Fibroblast of villous mesenchyme (primary cell): Measurements from ENCODE around the gene ATG12. TPM values are rescaled to one million over a fixed set of nuclear protein-coding genes. Genes with fewer than 3 reads are reported as not detected.

Experiments used
- DNase-seq: peaks from one replicate; pipeline ENCODE4 v3.0.0-alpha.2; 2010; ENCODE audit warnings: low read depth
- H3K4me3 ChIP-seq: 2 replicates; pipeline ENCODE4 v1.5.1; 2011; ENCODE audit warnings: low read depth, mild to moderate bottlenecking, low read length
- CTCF ChIP-seq: IDR thresholded peaks from 2 replicates; pipeline ENCODE4 v1.5.1; 2012; ENCODE audit warnings: low read depth, mild to moderate bottlenecking, low read length; ENCODE audit not compliant: insufficient read depth
- total RNA-seq: library from RNA; depleted of rRNA; stranded (reverse); fragments of >200 nt; gene quantifications from 2 replicates; pipeline ENCODE4 v1.2.3, GENCODE V29; 2012

Gene ATG12
- total RNA-seq, 1 donor, result 65.6 TPM

GRCh38 chr5:115855959-115856358 lies 14.6 kb upstream of the ATG12 start:
- peak; percentile 71 for DNase-seq
- TF ChIP-seq CTCF, result no peak
- H3K4me3 ChIP-seq, result no peak overlapping the region

DNA sequence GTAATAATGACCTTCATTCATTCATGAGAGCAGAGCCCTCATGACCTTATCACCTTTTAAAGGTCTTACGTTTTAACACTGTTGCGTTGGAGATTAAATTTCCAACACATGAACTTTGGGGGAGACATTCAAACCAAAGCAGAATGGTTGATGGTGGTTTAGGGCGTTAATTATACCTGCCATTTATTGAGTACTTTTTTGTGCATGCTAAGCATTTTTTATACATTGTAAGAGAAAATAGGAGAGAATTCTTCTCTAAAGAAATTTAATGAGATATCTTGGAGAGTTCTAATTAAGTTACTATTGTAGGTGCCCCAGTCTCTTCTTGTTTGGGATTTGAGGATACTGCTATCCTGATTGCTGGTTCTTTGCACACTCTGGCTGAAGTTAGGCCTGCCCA lies 12.8 kb upstream of the ATG12 start:
- no peak for TF ChIP-seq CTCF
- no peak for DNase-seq
- H3K4me3 ChIP-seq, result no peak overlapping the region

GRCh38 chr5:115850744-115851416 lies 9.5 kb upstream of the ATG12 start:
- no peak overlapping the region for H3K4me3 ChIP-seq
- no peak for TF ChIP-seq CTCF
- DNase-seq, result peak; percentile 55

DNA sequence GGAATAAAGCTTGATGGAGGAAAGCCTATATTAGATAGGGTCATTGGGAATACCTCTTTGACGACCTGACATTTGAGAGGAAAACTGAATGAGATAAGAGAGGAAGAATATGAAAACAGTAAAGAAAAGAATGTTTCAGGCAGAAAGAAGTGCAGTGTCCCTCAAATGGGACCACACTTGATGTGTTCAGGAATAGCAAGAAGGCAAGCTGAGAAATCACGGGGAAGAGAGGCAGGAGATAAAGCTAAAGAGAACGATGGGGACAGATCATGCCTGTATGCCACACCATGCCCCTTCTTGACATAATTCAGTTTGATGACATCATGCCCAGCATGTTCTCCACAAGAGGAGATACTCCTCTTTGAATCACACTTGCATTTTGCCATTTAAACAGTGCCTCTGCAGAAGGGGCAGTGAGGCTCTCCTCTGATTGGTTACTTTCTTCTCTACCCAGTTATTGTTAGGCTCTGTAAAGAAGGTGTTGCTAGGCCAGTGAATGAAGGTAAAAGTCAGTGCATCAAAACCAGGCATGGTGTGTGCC lies 8.0 kb upstream of the ATG12 start:
- H3K4me3 ChIP-seq, result no peak overlapping the region
- no peak for DNase-seq
- no peak for TF ChIP-seq CTCF

DNA sequence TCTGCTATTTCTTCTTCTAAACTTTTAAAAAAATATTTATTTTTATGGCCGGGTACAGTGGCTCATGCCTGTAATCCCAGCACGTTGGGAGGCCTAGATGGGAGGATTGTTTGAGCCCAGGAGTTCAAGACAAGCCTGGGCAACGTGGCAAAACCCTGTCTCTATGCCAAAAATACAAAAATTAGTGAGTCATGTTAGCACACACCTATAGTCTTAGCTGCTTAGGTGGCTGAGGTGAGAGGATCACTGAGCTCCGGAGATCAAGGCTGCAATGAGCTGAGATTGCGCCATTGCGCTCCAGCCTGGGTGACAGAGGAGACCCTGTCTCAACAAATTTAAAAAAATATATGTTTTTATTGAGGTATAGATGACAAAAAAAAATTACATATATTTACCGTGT lies 5.9 kb upstream of the ATG12 start:
- TF ChIP-seq CTCF, result no peak
- no peak overlapping the region for H3K4me3 ChIP-seq
- DNase-seq, result no peak

DNA sequence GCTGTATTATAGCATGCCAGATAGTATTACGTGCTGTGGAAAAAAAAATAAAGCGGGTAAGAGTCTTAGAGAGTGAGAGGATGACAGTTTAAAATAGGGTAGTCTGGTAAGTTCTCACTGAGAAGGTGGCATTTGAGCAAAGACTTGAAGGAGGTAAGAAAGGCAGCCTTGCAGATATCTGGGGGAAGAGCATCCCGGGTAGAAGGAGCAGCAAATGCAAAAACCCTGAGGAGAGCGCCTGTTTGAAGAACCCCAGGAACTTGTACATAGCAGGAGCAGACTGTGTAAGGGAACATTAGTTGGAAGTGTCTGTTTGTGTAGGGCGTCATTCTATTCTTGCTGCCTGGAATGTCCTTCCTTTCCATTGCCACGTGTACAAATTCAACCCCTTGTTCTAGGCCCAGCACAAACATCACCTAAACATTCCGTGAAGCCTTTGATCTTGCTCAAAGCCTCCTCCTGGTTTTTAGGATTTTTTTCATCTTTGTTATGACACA lies 3.0 kb upstream of the ATG12 start:
- DNase-seq, result no peak
- H3K4me3 ChIP-seq, result no peak overlapping the region
- no peak for TF ChIP-seq CTCF

GRCh38 chr5:115843444-115844130 lies 2.2 kb upstream of the ATG12 start:
- no peak for TF ChIP-seq CTCF
- no peak for DNase-seq
- H3K4me3 ChIP-seq, result peak overlapping the region; percentile 94
